ENCODE data around the gene P2RY11.
A peak's percentile ranks its signal among the peaks of the same experiment; 100 is the strongest.

P2RY11 gene

DNA sequence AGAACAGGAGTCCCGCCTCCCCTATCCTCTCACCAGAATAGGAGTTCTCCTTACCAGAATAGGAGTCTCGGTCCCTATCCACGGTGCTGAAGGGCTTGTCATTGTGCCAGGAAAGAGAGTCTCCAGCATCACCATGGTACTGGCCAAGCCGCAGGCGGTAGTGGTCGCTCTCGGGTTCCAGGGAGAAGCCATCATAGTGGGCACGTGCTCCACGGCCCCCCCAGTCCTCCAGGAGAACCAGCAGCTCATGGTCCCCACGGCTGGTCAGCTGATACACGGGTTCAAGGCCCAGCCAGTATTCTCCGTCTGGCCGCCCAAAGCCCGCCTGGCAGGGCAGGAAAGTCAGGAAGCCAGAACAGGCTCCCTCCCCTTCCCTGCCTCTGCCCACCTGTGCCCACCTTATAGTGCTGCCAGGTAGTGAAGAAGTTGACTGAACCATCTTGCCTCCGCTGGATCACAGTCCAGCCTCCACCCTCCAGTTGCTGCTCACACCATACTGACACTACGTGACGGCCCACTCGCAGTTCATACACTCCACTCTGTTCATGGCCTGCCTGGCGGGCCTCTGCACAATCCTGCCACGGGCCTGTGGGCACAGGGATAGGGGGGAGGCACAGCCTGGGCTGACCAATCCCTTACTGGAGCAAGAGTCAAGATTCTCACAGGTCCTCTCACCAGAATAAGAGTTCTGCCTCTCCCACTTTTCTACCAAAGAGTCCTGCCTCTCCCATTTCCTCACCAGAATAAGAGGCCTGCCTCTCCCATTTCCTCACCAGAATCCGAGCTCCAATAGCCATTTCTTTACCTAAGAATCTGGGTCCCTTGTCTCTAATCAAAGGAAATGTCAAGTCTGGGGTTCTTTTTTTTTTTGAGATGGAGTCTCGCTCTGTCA lies 18.0 kb upstream of the P2RY11 start:
- DNase-seq = no peak

DNA sequence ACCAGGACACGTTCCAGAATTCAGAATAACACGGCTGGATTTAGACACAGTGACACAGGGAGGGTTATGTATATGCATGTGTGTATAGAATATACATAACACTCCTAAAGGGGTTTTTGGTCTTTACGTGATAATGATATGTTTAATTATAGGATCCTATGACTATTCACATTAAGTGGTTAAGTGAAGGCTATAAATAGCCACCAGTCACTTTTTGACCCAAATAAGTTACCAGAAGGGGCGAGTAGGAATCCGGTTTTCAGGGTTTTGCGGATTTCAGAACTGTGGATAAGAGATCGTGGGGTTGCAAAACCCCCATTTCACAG lies 15.9 kb upstream of the P2RY11 start:
- DNase-seq = no peak

DNA sequence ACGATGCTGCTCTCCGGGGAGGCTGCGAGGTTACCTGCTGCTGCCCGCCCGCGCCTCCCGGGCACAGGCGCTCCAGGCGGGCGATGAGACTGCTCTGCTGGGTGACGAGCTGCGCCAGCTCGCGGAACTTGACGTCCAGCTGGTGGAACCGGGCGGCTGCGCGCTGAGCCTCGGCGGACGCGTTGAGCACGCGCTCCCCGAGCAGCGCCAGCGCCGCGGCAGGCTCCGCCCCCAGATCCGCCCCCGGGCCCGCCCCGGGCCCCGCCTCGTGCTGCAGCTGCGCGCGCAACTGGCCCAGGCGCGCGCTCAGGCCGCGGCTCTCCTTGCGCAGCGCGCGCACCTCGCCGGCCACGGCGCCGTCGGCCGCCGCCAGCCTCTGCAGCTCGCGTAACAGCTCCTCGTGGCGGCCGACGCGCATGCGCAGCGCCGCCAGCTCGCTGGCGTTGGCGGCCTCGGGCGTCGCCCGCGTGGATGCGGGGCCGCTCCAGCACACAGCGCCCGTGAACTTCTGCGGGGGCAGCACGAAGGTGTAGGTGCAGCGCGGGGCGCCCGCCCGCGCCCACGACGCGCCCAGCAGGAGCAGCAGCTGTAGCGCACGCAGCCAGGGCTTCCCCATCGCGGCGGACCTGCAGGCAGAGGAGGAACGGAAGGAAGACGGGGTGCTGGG lies 15.4 kb upstream of the P2RY11 start:
- peak; percentile 86 for DNase-seq

DNA sequence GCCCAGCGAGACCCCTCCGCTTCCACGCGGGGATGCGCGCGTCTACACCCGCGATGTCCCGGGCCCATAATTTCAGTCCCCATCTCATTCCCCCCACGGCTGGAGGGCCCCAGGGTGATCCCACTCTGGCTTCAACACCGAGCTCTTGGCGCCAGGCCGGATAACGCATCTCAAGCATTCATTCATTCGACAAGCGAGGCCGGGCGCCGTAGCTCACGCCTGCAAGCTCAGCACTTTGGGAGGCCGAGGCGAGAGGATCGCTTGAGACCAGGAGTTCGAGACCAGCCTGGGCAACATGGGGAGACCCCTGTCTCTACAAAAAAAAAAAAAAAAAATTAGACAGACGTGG lies 14.9 kb upstream of the P2RY11 start:
- no peak for DNase-seq

DNA sequence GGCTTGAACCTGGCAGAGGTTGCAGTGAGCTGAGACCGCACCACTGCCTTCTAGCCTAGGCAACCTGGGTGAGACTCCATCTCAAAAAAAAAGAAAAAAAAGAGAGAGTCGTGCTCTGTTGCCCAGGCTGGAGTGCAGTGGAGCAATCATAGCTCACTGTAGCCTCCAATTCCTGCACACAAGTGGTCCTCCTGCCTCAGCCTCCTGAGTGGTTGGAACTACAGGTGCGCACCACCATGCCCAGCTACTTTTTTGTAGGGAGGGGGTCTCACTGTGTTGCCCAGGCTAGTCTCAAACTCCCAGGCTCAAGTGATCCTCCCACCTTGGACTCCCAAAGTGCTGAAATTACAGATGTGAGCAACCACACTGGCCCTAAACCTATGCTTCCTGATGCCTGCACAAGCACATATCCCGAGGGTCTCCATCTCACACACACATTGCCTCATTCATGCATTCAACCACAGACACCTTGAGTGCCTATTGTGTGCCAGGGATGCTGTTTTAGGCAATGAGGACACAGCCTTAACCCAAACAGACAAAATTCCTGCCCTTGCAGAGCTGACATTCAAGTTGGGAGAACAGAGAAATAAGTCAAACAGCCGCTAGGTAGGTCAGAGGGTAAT lies 11.2 kb upstream of the P2RY11 start:
- DNase-seq = no peak

DNA sequence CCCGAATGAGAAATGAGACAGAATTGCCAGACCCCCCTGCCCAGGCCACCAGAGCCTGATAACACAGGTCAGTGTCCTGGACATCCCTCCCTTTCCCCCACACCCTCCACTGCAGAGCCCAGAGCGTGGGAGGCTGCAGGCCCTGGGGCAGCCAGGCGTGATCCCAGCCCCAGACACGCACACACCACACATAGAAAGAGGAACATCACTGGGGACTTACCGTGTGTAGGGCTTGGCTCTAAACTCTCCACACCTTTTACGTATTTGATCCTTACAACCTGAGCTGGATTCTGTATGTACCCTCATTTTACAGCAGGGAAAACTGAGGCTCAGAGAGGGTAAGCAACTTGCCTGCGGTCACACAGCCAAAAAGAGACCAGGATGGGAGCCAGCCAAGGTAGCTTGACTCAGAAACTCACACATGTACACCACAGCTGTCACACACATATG lies 8.7 kb upstream of the P2RY11 start:
- DNase-seq = no peak

DNA sequence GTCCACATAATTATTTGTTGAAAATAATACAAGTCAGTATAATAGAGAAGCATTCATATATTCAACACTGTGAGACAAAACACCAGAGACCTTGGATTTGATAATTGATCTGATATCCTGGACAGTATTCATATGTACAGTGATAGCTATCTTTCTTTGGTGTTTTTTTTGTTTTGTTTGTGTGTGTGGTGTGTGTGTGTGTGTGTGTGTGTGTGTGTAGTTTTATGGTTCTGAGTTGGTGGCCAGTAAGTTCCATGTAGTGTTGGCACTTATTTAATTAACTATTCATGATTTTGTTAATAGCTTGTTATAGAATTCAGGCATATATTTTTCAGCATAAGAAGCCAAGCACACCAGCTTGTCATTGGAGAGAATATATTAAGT lies 7.4 kb upstream of the P2RY11 start:
- DNase-seq = no peak

DNA sequence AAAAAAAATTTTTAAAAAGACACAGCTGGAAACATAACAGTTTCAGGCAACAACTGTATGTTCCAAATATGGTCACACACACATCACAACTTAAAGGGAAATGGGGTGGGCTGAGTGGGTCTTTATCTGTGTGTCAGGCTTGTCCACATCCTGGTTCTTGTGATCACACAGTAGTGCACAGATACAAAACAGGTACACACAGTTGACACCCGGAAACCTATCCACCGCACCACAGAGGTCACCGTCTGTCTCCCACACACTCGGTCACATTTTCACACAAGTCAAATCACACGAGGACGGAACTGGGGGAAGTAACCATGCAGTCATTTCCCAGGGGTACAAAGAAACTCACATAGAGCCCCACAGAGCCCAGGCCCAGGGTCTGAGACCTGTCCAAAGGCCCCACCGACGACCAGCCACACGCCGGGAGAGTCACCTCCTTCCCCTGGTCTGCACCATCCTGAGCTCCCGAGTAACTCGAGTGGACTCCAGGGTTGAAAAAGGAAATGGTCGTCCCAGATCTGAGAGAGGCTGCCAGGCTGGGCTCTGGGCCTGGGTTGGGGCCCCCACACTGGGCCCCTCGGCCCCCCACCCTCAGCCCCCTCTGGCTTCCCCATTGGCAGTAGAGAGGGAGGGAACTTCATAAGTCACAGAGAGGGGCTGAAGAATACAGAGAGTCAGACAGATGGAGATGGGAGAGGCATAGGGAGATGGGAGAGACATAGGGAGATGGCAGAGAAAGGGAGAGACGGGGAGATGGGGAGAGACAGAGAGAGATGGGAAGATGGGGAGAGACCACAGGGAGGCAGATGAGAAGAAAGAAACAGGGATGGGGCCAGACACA lies 6.6 kb upstream of the P2RY11 start:
- DNase-seq = peak; percentile 55

DNA sequence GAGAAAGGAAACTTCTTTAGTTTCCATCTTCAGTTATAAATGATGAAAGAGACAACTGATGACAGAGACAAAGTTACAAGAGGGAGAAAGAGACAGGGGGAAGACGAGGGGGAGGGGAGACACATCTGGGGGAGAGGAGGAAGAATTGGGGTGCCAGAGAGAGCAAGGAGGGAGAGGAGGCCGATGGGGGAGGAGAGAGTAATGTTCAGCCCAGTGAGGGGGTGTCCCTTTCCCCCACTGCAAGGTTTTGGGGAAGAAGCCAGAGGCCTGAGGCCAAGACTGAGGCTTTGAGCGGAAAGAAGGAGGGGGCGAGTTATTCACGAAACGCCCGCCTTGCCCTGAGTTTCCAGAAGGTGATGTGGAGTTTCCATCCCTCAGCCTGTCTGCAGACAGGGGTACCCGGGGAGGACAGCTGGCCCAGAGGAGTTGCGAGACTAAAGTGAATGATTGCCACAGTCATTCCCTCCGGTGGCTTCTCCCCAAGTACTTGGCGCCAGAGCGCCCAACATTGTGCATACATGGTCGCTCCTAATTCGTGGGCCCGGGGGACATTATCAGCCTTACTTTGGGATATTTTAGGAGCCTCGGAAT lies 5.9 kb upstream of the P2RY11 start:
- DNase-seq = peak; percentile 72

DNA sequence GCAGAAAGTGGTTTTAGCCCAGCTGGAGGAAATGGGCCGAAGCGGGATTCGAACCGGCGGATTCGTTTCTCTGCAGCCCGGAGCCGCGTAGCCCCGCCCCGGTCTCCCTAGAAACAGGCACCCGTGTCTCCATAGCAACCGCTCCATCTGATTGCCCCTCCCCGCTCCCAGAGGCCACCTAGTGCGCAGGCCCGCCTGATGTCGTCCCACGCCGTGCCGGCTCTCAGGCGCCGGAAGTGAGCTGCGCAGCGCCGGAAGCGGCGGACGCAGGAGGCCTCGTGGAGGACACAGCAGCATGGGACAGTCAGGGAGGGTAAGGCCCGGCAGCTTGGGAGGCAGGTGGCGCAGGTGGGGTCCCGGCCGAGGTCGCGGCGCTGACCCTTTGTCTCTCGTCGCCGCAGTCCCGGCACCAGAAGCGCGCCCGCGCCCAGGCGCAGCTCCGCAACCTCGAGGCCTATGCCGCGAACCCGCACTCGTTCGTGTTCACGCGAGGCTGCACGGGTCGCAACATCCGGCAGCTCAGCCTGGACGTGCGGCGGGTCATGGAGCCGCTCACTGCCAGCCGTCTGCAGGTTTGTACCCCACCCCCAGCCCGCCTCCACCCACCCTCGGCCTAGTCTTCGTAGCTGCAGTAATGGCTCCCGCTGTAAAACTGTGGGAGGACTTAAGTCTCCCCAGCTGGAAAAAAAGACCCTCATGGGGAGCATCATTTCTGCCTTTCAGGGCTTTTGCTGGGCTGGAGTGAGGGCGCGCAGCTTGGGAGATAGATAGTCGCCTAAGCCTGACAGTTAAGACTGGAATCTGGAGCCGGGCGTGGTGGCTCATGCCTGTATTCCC lies 5.2 kb upstream of the P2RY11 start, which contains the start of gene PPAN:
Gene PPAN (plus strand): TSS at position 263 of the 837 bp plus-strand sequence. CDS start 33 bp downstream, at position 296.
- peak; percentile 95 for DNase-seq

DNA sequence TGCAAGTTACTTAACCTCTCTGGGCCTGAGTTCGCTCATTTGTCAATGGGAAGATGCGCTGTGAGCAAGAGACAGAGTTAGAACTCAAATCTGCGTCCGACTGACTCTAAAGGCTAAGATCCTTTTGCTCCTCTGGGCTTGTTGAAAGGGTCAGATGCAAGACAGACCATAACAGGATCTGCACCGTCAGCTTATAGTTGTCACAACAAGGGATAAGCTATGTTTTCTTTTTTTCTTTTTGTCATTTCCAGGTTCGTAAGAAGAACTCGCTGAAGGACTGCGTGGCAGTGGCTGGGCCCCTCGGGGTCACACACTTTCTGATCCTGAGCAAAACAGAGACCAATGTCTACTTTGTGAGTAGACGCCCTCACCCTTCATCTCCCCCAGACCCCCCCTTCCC lies 4.2 kb upstream of the P2RY11 start:
- no peak for DNase-seq

DNA sequence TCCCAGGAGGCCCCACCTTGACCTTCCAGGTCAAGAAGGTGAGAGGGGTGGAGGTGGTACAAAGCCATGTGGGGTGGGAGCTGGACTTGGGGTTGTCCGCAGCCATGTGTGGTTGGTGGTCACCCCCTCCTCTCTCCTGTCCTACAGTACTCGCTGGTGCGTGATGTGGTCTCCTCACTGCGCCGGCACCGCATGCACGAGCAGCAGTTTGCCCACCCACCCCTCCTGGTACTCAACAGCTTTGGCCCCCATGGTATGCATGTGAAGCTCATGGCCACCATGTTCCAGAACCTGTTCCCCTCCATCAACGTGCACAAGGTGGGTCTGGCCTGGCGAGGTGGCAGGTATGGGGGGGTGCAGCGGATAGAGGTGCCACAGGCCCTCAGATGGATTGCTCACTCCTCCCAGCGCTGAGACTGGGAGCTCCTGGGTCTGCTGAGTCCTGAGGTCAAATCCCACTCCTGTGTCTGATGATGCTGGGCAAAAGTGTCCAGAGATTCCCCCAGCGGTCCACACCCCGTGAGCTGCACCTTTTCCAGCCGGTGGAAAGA lies 3.6 kb upstream of the P2RY11 start:
- DNase-seq = no peak

DNA sequence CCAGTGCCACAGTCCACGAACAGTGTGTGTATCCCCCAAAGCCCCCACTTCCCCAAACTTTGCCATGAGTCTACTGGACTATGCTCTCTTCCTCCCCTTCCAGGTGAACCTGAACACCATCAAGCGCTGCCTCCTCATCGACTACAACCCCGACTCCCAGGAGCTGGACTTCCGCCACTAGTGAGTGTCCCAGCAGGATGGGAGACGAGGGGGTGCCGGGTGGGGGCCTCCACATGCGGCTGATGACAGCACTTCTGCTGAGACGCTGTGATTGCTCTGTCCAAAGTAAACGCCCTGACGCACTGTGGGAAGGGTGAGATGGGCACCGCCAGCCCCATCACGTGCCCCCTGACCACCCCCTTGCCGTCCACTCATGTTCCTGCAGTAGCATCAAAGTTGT lies 2.0 kb upstream of the P2RY11 start:
- DNase-seq = no peak

DNA sequence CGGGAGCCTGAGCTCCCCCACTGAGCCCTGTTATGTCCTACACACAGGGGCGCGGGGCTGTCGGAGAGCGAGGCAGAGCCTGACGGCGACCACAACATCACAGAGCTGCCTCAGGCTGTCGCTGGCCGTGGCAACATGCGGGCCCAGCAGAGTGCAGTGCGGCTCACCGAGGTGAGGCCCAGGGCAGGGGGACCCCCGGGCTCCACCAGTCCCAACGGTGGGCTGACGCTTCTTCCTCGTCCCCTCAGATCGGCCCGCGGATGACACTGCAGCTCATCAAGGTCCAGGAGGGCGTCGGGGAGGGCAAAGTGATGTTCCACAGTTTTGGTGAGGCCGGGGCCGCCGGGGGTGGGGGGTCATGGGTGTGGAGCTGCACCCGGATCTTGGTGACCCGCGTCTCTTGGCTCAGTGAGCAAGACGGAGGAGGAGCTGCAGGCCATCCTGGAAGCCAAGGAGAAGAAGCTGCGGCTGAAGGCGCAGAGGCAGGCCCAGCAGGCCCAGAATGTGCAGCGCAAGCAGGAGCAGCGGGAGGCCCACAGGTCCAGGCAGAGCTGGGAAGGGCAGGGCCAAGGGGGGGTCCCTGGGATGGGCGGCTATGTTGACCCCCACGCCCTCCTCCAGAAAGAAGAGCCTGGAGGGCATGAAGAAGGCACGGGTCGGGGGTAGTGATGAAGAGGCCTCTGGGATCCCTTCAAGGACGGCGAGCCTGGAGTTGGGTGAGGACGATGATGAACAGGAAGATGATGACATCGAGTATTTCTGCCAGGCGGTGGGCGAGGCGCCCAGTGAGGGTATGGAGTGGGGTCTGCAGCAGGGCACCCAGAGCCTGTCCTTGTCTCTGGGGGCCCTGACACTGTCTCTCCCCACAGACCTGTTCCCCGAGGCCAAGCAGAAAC lies 1.2 kb upstream of the P2RY11 start:
- no peak for DNase-seq

DNA sequence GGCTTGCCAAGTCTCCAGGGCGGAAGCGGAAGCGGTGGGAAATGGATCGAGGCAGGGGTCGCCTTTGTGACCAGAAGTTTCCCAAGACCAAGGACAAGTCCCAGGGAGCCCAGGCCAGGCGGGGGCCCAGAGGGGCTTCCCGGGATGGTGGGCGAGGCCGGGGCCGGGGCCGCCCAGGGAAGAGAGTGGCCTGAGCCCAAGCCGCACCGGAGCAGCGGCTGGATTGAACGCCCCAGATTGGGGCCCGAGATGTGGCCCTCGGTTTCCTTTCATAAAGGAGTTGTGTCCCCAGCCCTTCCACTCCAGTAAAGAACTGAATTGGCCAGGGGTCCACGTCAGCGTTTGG lies 548 bp upstream of the P2RY11 start:
- no peak for DNase-seq

DNA sequence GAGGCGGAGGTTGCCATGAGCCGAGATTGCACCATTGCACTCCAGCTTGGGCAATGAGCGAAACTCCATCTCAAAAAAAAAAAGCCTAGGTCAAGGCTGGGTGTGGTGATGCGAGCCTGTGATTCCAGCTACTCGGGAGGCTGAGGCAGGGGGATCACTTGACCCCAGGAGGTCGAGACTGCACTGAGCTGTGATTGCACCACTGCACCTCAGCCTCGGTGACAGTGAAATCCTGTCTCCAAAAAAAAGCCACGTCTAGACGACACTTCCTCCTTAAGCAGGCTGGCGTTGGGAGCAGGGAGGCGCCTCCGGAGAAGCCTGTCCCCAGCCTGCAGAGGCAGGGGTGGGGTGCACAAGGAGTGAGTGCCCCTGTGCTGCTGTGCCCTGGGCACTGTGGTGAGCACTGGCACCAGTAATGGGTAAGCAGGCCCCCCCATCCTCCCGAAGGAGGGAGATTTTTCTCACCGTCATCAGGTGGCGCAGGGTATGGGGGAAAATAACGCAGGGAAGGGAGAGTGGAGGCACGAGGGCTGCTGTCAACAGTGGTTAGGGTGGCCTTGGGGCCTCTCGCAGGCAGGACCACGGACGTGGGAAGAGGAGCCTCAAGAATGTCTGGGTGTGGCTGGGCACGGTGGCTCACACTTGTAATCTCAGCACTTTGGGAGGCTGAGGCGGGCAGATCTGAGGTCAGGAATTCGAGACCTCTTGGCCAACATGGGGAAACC lies 706 bp downstream of the P2RY11 start:
- no peak for DNase-seq

DNA sequence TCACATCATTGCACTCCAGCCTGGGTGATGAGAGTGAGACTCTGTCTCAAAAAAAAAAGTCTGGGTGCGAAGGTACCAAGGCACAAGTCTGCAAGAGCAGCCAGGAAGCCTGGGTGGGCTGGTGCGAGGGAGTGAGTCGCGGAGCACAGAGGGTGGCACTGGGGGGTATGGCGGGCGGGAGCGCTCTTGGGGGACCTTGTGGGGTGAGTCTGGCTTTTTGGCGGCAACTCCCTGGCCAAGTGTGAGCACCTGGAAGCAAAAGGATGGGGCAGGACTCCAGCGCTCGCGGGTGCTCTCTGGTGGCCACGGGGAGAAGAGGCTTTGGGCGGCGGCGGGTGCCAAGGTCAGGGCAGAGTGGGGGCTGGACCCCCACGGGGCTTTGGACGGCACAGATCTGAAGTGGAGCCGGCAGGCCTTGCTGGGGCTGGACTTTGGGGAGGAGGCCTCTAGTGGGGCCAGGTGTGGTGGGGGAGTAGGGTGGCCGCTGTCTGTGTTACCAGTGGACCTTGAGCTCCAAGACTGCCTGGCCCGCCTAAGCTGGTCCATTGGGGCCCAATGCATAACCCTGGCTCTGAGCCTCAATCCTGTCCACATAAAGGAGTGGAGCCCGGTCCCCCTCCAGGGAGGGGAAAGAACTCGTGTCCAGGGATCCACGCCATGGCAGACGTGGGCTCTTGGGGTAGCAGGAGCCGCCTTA lies 1.6 kb downstream of the P2RY11 start:
- peak; percentile 54 for DNase-seq

DNA sequence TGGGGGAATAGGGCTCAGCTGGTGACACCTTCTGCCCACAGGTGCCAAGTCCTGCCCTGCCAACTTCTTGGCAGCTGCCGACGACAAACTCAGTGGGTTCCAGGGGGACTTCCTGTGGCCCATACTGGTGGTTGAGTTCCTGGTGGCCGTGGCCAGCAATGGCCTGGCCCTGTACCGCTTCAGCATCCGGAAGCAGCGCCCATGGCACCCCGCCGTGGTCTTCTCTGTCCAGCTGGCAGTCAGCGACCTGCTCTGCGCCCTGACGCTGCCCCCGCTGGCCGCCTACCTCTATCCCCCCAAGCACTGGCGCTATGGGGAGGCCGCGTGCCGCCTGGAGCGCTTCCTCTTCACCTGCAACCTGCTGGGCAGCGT lies 2.1 kb downstream of the P2RY11 start:
- DNase-seq = no peak

DNA sequence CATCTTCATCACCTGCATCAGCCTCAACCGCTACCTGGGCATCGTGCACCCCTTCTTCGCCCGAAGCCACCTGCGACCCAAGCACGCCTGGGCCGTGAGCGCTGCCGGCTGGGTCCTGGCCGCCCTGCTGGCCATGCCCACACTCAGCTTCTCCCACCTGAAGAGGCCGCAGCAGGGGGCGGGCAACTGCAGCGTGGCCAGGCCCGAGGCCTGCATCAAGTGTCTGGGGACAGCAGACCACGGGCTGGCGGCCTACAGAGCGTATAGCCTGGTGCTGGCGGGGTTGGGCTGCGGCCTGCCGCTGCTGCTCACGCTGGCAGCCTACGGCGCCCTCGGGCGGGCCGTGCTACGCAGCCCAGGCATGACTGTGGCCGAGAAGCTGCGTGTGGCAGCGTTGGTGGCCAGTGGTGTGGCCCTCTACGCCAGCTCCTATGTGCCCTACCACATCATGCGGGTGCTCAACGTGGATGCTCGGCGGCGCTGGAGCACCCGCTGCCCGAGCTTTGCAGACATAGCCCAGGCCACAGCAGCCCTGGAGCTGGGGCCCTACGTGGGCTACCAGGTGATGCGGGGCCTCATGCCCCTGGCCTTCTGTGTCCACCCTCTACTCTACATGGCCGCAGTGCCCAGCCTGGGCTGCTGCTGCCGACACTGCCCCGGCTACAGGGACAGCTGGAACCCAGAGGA lies 2.6 kb downstream of the P2RY11 start:
- no peak for DNase-seq

Data from activated CD4-positive, alpha-beta T cell treated with anti-CD3 and anti-CD28 coated beads for 1 hour (primary cell).